Measurements from ENCODE around the gene INTS3.

- TF ChIP-seq CTCF (conservative IDR thresholded peaks at IDR 0.05 in 1 of 2, IDR thresholded peaks at IDR 0.05 in 1 of 2; ENCODE audit: low read depth in 1 of 2, low read length in 2 of 2) (no peak), EZH2 (IDR thresholded peaks at IDR 0.05; ENCODE audit: low read length, missing control alignments) (no peak)
Observed at GRCh38 chr1:153801028-153801625, 73.3 kb downstream of the INTS3 start.
